Prostate gland (tissue), 2 donors: ENCODE measurements around the gene REC114. TPM values are rescaled to one million over a fixed set of nuclear protein-coding genes. Genes with fewer than 3 reads are reported as not detected.

ENCODE experiments used
- DNase-seq: peaks from one replicate; pipeline ENCODE4 v3.0.0-alpha.2; 2019; ENCODE audit warnings: low spot score
- H3K27ac ChIP-seq, 2 donors: fragments of 200-600 bp; sonication (generic); 2 replicates each; pipeline ENCODE4 v1.5.1; 2017 to 2019
- H3K27me3 ChIP-seq: fragments of 200-600 bp; sonication (generic); replicated peaks from 2 replicates; pipeline ENCODE4 v1.5.1; 2019; ENCODE audit not compliant: insufficient read depth
- H3K36me3 ChIP-seq, 2 donors: fragments of 200-600 bp; sonication (generic); 1 replicate in 1 of 2; 2 replicates in 1 of 2; pipeline versions ENCODE4 v1.5.1 to v1.8.1; 2017 to 2019
- H3K4me1 ChIP-seq: fragments of 200-600 bp; sonication (generic); replicated peaks from 2 replicates; pipeline ENCODE4 v1.5.1; 2019
- H3K4me3 ChIP-seq, 2 donors: fragments of 200-600 bp; sonication (generic); 2 replicates each; pipeline ENCODE4 v1.5.1; 2017 to 2019
- H3K9me3 ChIP-seq: fragments of 200-600 bp; sonication (generic); 2 replicates; pipeline ENCODE4 v1.5.1; 2017
- POLR2A ChIP-seq: fragments of 450-650 bp; IDR thresholded peaks from one replicate; pipeline ENCODE4 v1.6.1; 2016; ENCODE audit warnings: antibody characterized with exemption, mild to moderate bottlenecking
- POLR2AphosphoS5 ChIP-seq: sonication (generic); formaldehyde crosslinking; IDR thresholded peaks from one replicate; pipeline ENCODE4 v1.6.1; 2017; ENCODE audit warnings: antibody characterized with exemption
- WGBS: methylation state at CpG from one replicate; pipeline ENCODE4 v1.1.5; 2018; 5-methylcytosine and 5-hydroxymethylcytosine counted together
- intact Hi-C: fragments of 100-400 bp; cut with DNase I; formaldehyde crosslinking; loops from one replicate; pipeline ENCODE4 v1.14.2; 2022
- total RNA-seq, 2 donors: library from RNA; depleted of rRNA; stranded (reverse); fragments of >200 nt; gene quantifications; one replicate each; pipeline ENCODE4 v1.1.0, GENCODE V29; 2016
- TF ChIP-seq, protein P1 (sequence below), 4 experiments: fragments of 200-600 bp in 2 of 4; fragments of 450-650 bp in 2 of 4; sonication (generic) in 2 of 4; IDR thresholded peaks; 1 replicate in 3 of 4; 2 replicates in 1 of 4; pipeline ENCODE4 v1.5.1; 2016 to 2019; ENCODE audit warnings: antibody characterized with exemption in 4 of 4, mild to moderate bottlenecking in 2 of 4, moderate library complexity in 2 of 4

Gene REC114
- total RNA-seq, 2 donors from 2014 or later = 7.5 TPM; not detected in 1

DNA sequence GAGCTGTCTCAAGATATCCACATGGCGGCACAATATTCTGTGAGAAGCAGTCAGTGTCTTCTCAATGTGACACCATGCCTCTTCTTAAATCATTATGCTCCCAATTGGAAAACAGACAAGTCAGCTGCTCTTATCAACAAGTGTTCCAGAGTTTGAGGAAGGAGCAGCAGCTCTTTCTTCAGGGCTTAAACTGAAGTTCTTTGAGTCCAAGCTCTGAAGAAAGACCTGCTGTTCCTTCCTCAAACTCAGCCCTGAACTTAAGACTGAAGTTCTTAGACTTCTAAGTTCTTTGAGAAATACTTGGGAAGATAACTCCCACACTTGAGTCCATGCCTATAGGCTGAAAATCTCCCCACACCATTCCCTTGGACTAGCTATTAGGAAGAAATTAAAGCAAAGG lies 146.8 kb downstream of the REC114 start:
- H3K4me3 ChIP-seq = no peak overlapping the region
- TF ChIP-seq POLR2AphosphoS5 = no peak
- TF ChIP-seq, protein P1, sequence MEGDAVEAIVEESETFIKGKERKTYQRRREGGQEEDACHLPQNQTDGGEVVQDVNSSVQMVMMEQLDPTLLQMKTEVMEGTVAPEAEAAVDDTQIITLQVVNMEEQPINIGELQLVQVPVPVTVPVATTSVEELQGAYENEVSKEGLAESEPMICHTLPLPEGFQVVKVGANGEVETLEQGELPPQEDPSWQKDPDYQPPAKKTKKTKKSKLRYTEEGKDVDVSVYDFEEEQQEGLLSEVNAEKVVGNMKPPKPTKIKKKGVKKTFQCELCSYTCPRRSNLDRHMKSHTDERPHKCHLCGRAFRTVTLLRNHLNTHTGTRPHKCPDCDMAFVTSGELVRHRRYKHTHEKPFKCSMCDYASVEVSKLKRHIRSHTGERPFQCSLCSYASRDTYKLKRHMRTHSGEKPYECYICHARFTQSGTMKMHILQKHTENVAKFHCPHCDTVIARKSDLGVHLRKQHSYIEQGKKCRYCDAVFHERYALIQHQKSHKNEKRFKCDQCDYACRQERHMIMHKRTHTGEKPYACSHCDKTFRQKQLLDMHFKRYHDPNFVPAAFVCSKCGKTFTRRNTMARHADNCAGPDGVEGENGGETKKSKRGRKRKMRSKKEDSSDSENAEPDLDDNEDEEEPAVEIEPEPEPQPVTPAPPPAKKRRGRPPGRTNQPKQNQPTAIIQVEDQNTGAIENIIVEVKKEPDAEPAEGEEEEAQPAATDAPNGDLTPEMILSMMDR (IDR thresholded peaks at IDR 0.05) = no peak
- no peak for TF ChIP-seq POLR2A
- intact Hi-C loops = no loop called here
- H3K27ac ChIP-seq = no peak overlapping the region
- H3K4me1 ChIP-seq = no peaks in the 10 kb centered on the region
- no peaks in the 10 kb centered on the region for H3K9me3 ChIP-seq
- 96% methylated on average over 1 of the region's 1 CpG for WGBS
- peaks cover 0 to 3% of the 10 kb centered on the region in 2 donors for H3K36me3 ChIP-seq
- DNase-seq = no peak
- no peaks in the 10 kb centered on the region for H3K27me3 ChIP-seq

DNA sequence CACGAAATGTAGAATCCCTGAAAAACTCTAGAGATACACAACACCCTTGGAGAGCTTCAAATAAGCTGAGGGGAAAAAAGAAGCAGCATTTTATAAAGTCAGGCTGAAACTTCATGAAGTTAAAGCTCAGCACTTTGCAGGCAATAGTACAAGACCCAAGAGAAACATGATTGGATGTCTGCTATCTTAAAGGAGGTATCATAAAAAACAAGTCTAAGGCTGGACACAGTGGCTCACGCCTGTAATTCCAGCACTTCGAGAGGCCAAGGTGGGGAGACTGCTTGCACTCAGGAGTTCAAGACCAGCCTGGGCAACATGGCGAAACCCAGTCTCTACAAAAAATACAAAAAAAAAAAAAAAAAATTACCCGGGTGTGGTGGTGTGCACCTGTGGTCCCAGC lies 147.3 kb downstream of the REC114 start:
- Histone ChIP-seq H3K27me3 (no peaks in the 10 kb centered on the region), H3K4me3 (no peak overlapping the region), H3K4me1 (no peaks in the 10 kb centered on the region), H3K27ac (no peak overlapping the region), H3K36me3 (peaks cover 0 to 3% of the 10 kb centered on the region in 2 donors), H3K9me3 (no peaks in the 10 kb centered on the region)
- DNase-seq = no peak
- intact Hi-C loops = no loop called here
- WGBS = 95% methylated on average over 5 of the region's 5 CpGs
- TF ChIP-seq POLR2AphosphoS5 = no peak
- no peak for TF ChIP-seq POLR2A
- TF ChIP-seq, protein P1 (IDR thresholded peaks at IDR 0.05) = no peak

DNA sequence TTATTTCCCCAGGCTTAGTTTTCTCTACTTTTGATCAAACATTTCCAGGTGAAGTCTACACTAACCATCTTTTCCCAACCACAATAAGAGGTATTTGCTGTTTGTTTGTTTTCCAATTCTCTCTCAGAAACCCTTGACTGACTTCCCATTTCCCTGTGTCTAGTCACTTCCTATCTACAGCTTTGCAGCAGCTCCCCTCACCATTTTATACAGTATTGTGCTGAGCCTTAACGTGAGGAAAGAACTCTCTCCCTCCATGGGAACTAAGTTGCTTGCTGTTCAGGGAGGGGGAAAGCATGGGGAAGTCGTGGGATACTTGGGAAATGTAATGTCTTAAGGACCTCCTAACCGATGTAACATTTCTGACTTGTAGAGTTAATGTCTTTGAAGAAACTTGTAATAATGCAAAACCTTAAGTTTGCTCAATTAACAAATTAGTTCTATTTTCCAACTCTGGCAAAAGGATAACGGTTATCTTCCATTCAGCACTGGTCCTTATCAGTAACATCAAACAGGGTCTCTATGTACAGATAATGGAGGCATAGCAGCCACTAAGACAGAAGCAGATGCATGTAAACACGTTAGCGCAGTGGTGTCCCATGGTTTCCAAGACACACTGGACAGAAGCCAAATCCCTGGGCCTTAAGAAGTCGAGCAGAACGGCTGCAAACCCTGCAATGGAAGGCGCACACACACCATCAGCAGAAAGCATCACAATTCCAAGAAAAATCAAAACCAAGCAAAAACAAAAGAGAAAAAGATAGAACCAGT lies 150.5 kb downstream of the REC114 start:
- Histone ChIP-seq H3K27me3 (no peaks in the 10 kb centered on the region), H3K4me3 (no peak overlapping the region), H3K9me3 (no peaks in the 10 kb centered on the region), H3K27ac (no peak overlapping the region), H3K36me3 (peaks cover 0 to 3% of the 10 kb centered on the region in 2 donors), H3K4me1 (no peaks in the 10 kb centered on the region)
- intact Hi-C loops = no loop called here
- peak; percentile 33 for DNase-seq
- 38% methylated on average over 9 of the region's 9 CpGs for WGBS
- TF ChIP-seq POLR2AphosphoS5 (no peak), POLR2A (no peak)
- TF ChIP-seq, protein P1 (IDR thresholded peaks at IDR 0.05) = no peak

DNA sequence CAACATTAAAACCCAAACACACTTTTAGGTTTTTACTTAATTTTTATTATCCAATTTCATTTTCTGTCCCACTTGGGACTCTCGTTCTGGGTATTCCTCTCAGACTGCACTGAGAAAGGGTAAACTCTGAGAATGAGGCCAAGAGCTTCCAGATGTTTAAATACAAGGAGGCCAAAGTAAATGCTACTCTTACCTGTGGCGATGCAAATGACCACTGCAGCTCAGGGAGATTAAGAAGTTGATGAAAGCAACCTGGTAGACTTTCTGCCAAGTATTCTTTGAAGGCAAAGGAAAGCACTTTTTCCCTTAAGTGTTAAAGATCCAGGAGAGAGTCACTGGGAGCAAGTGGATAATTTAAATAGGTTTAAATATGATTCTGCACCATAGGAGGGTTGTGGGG lies 151.1 kb downstream of the REC114 start:
- no peak overlapping the region for H3K4me3 ChIP-seq
- no peak for DNase-seq
- no peak overlapping the region for H3K27ac ChIP-seq
- intact Hi-C loops = no loop called here
- WGBS = 59% methylated on average over 2 of the region's 2 CpGs
- peaks cover 0 to 3% of the 10 kb centered on the region in 2 donors for H3K36me3 ChIP-seq
- no peaks in the 10 kb centered on the region for H3K27me3 ChIP-seq
- no peak for TF ChIP-seq POLR2AphosphoS5
- TF ChIP-seq, protein P1 (IDR thresholded peaks at IDR 0.05) = no peak
- no peak for TF ChIP-seq POLR2A
- H3K4me1 ChIP-seq = no peaks in the 10 kb centered on the region
- H3K9me3 ChIP-seq = no peaks in the 10 kb centered on the region

DNA sequence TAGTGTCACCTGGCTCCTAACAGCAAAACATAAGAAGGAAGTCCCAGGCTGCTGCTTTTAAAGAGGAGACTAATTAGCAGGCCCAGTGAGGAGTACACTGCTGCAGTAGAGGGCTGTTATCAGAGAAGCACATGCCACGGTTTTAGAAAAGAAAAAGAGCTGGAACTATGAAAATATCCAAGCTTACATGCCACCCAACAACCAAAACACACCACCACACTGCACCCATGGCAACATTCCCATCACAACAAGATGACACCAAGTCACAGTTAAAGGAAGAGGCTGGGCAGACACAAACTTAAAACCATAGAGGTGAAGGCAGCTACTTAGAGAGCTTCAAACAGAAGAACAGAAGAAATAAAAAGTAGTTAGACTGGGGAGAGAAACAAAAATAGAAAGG lies 153.2 kb downstream of the REC114 start:
- 33% methylated on average over 1 of the region's 1 CpG for WGBS
- TF ChIP-seq POLR2AphosphoS5 (no peak), POLR2A (no peak)
- TF ChIP-seq, protein P1 (IDR thresholded peaks at IDR 0.05) = no peak
- no peaks in the 10 kb centered on the region for H3K4me1 ChIP-seq

More for the DNA sequence above, 153.2 kb downstream of the REC114 start:
- H3K9me3 ChIP-seq = no peaks in the 10 kb centered on the region
- H3K4me3 ChIP-seq = no peak overlapping the region
- H3K27me3 ChIP-seq = no peaks in the 10 kb centered on the region
- intact Hi-C loops = no loop called here
- no peaks in the 10 kb centered on the region for H3K36me3 ChIP-seq
- no peak for DNase-seq
- H3K27ac ChIP-seq = no peak overlapping the region
